A673 (cell line): ENCODE results near the gene SCMH1. TPM values are rescaled to one million over a fixed set of nuclear protein-coding genes. Genes with fewer than 3 reads are reported as not detected.
"Not testable (repeated sequence)": the region's sequence is repeated elsewhere in the genome, so short reads cannot be mapped to it uniquely, and the experiment has no call there.

Source experiments
- BruUV-seq: library from RNA; stranded (reverse); fragments of 400-500 nt; replicated peaks from 2 replicates; lab custom pipeline; 2021; lab: Mats Ljungman, UMichigan
- CTCF ChIA-PET: fragments of 300-600 bp; sonication (Branson Sonifier 250); formaldehyde crosslinking; loops from one replicate; lab custom pipeline; 2022; ENCODE audit warnings: antibody characterized with exemption; lab: Charles Lee
- POLR2A ChIA-PET: fragments of 300-600 bp; sonication (Branson Sonifier 250); formaldehyde crosslinking; loops from one replicate; lab custom pipeline; 2022; ENCODE audit warnings: antibody characterized with exemption; ENCODE audit not compliant: low non-redundant PET; lab: Charles Lee
- DNase-seq: peaks from one replicate; pipeline ENCODE4 v3.0.0-alpha.2; 2015; ENCODE audit warnings: low spot score
- H3K27ac ChIP-seq: fragments of 200-600 bp; sonication (generic); 2 replicates; pipeline ENCODE4 v1.5.1; 2016; ENCODE audit warnings: mixed run types, low read depth, mild to moderate bottlenecking, mixed read lengths, antibody characterized with exemption, low read length; ENCODE audit not compliant: poor library complexity, severe bottlenecking
- H3K27me3 ChIP-seq: fragments of 200-600 bp; sonication (generic); replicated peaks from 2 replicates; pipeline ENCODE4 v1.6.1; 2017; ENCODE audit warnings: mixed run types, low read depth, mild to moderate bottlenecking, mixed read lengths, antibody characterized with exemption, low read length; ENCODE audit not compliant: insufficient read depth, poor library complexity
- H3K36me3 ChIP-seq: fragments of 200-600 bp; sonication (generic); 2 replicates; pipeline ENCODE4 v1.6.1; 2016; ENCODE audit warnings: mixed run types, mild to moderate bottlenecking, mixed read lengths, antibody characterized with exemption, low read length; ENCODE audit not compliant: insufficient read depth, poor library complexity, severe bottlenecking
- H3K4me1 ChIP-seq: fragments of 200-600 bp; sonication (generic); 2 replicates; pipeline ENCODE4 v1.6.1; 2017; ENCODE audit warnings: mixed run types, mild to moderate bottlenecking, mixed read lengths, antibody characterized with exemption, low read length; ENCODE audit not compliant: insufficient read depth, poor library complexity, severe bottlenecking
- H3K4me3 ChIP-seq: fragments of 200-600 bp; sonication (generic); 2 replicates; pipeline ENCODE4 v1.5.1; 2016; ENCODE audit warnings: low read depth, mixed run types, mild to moderate bottlenecking, mixed read lengths, low read length; ENCODE audit not compliant: poor library complexity, severe bottlenecking
- H3K9me3 ChIP-seq: fragments of 200-600 bp; sonication (generic); 2 replicates; pipeline ENCODE4 v1.6.1; 2016; ENCODE audit warnings: mixed run types, low read depth, mild to moderate bottlenecking, mixed read lengths, antibody characterized with exemption, low read length; ENCODE audit not compliant: poor library complexity, severe bottlenecking
- CTCF ChIP-seq: fragments of 300-800, 200-600 bp; sonication (generic); conservative IDR thresholded peaks from 2 replicates; pipeline ENCODE4 v1.5.1; 2017; ENCODE audit warnings: low read depth, mild to moderate bottlenecking, antibody characterized with exemption, low read length, moderate library complexity, mixed read lengths
- EZH2 ChIP-seq: fragments of 200-600 bp; sonication (generic); IDR thresholded peaks from 2 replicates; pipeline ENCODE4 v1.6.1; 2017; ENCODE audit warnings: borderline replicate concordance, low read depth, mild to moderate bottlenecking, mixed read lengths, antibody characterized with exemption, low read length; ENCODE audit not compliant: poor library complexity, severe bottlenecking
- intact Hi-C: fragments of 100-400 bp; cut with micrococcal nuclease; formaldehyde crosslinking; loops from one replicate; pipeline ENCODE4 v1.10.0; 2022; ENCODE audit not compliant: unreplicated experiment
- total RNA-seq: library from RNA; stranded (reverse); gene quantifications from 2 replicates; pipeline ENCODE4 v1.2.3, GENCODE V29; 2021

The SCMH1 gene
- total RNA-seq, 1 experiment from 2014 or later, result 30.4 TPM

- POLR2A ChIA-PET, DNase-seq, H3K27me3 ChIP-seq, H3K9me3 ChIP-seq, intact Hi-C loops, H3K27ac ChIP-seq, BruUV-seq, H3K4me3 ChIP-seq, H3K4me1 ChIP-seq, CTCF ChIA-PET, H3K36me3 ChIP-seq: not testable (repeated sequence)
Measured at GRCh38 chr1:41207053-41207452, 35.1 kb downstream of the SCMH1 start.

DNA sequence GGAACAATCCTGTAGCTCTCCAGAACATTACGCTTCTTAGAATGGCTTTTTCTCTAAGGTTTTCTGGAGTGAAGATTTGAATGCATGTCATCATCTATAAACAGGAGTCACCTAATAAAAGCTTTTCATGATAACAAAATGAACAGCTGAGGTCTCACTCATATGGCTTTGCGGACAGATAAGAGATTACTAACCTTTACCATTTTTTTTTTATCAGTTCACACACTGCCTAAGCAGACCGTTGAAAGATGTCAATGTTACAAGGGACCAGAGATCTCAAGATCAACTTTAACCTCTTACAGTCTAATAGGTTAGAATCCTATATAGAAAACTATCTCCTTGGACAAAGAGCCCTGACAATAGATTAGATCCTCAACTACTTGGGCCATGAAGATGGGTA is 41.4 kb downstream of the SCMH1 start:
- H3K36me3 ChIP-seq, result no peaks in the 10 kb centered on the region
- H3K27ac ChIP-seq, result no peak overlapping the region
- intact Hi-C loops, result no loop called here
- no peak overlapping the region for H3K4me3 ChIP-seq
- H3K9me3 ChIP-seq, result peaks cover 5% of the 10 kb centered on the region
- TF ChIP-seq CTCF (no peak), EZH2 (no peak)
- no peak for DNase-seq
- H3K27me3 ChIP-seq, result no peaks in the 10 kb centered on the region
- no TSS peak for BruUV-seq
- CTCF ChIA-PET, result no interaction called here
- POLR2A ChIA-PET, result no interaction called here
- no peaks in the 10 kb centered on the region for H3K4me1 ChIP-seq

DNA sequence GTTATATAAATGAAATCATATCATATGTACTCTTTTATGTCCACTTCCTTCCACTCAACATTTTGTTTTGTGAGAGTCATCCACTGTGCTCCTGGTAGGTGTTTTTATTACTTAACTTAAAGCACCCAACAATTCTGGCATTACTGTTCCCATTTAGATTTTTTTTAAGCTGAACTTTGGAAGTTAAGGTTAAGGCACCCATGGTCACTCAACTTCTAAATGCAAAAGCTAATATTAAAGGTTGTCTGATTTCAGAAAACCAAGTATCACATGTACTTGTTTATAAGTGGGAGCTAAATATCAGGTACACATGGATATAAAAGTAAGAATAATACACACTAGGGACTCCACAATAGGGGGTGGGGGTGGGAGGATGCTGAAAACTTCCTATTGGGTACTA is 42.7 kb downstream of the SCMH1 start:
- TF ChIP-seq CTCF (no peak), EZH2 (no peak)
- Histone ChIP-seq H3K27me3 (no peaks in the 10 kb centered on the region), H3K9me3 (peaks cover 9% of the 10 kb centered on the region), H3K27ac (no peak overlapping the region), H3K36me3 (no peaks in the 10 kb centered on the region), H3K4me1 (no peaks in the 10 kb centered on the region), H3K4me3 (no peak overlapping the region)
- intact Hi-C loops, result no loop called here
- CTCF ChIA-PET, result no interaction called here
- POLR2A ChIA-PET, result no interaction called here
- DNase-seq, result no peak
- no TSS peak for BruUV-seq

- intact Hi-C loops, result no loop called here
- Histone ChIP-seq H3K27me3 (no peaks in the 10 kb centered on the region), H3K9me3 (peaks cover 9% of the 10 kb centered on the region), H3K4me3 (no peak overlapping the region), H3K27ac (no peak overlapping the region), H3K36me3 (no peaks in the 10 kb centered on the region), H3K4me1 (no peaks in the 10 kb centered on the region)
- no peak for DNase-seq
- ChIA-PET CTCF (no interaction called here), POLR2A (no interaction called here)
- BruUV-seq, result no TSS peak
- TF ChIP-seq CTCF, result no peak
- TF ChIP-seq EZH2, result no peak
Measured at GRCh38 chr1:41192456-41193178, 49.5 kb downstream of the SCMH1 start.
